NCI-H2171 treated with DMSO at 0.1 percent for 48 hours (cell line): ENCODE measurements around the gene CYP11A1.
A peak's percentile ranks its signal among the peaks of the same experiment; 100 is the strongest.

Experiments
- DNase-seq: peaks from one replicate; lab custom pipeline; 2025; lab: John Stamatoyannopoulos, UW

The CYP11A1 gene

GRCh38 chr15:74320352-74321247 is 46.8 kb downstream of the CYP11A1 start:
- DNase-seq, result peak; percentile 63

- no peak for DNase-seq
These were observed 47.7 kb downstream of the CYP11A1 start for GRCh38 chr15:74319596-74320351.

DNA sequence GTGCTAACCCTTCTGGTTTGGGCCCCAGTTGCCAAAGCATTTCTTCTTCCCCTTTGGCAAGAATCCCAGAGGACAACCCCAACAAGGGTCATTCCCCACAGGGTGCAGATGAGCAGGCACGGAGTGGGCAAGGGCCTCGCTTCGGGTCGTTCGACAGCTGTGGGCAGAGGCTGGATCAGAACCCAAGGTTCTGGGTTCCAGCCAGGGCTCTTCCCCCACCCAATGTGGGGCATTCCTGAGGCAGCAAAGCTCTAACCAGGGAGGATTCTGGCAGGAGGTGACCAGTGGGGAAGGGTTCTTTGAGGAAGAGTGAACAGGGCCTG is 48.3 kb downstream of the CYP11A1 start:
- DNase-seq, result no peak

- peak; percentile 57 for DNase-seq
These were observed 48.9 kb downstream of the CYP11A1 start for GRCh38 chr15:74318376-74319137.

- DNase-seq, result peak; percentile 88
These were observed 49.5 kb downstream of the CYP11A1 start for GRCh38 chr15:74317820-74318375.

- no peak for DNase-seq
These were observed 51.3 kb downstream of the CYP11A1 start for GRCh38 chr15:74316141-74316540.

GRCh38 chr15:74315626-74316025 is 51.8 kb downstream of the CYP11A1 start:
- no peak for DNase-seq

- no peak for DNase-seq
These were observed 52.5 kb downstream of the CYP11A1 start for GRCh38 chr15:74314795-74315438.

- no peak for DNase-seq
These were observed 53.6 kb downstream of the CYP11A1 start for GRCh38 chr15:74313889-74314288.

GRCh38 chr15:74312445-74313007 is 54.9 kb downstream of the CYP11A1 start:
- peak; percentile 98 for DNase-seq

- no peak for DNase-seq
These were observed 55.6 kb downstream of the CYP11A1 start for GRCh38 chr15:74311734-74312444.

GRCh38 chr15:74307827-74308811 is 59.3 kb downstream of the CYP11A1 start:
- peak; percentile 83 for DNase-seq

DNA sequence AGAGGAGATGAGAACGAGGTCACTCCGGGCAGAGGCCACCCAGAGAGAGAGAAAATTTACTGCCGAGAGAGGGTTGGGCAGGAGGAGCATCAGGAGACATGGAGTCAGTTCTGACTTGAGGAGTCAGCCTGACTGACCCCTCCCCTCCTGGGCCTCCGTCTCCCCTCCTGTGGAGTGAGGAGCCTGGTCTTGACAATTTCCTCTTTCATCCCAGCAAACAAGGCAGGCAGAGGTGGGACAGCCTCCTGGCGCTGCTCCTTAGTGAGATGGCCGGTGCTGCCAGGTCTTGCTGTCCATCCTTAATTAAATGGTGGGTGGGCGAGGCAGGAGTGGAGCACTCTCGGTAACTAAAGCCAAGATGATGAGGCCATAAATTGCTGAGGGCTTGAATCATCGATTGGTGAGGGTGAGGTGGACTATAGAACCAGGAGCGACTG is 60.6 kb downstream of the CYP11A1 start:
- DNase-seq, result no peak

DNA sequence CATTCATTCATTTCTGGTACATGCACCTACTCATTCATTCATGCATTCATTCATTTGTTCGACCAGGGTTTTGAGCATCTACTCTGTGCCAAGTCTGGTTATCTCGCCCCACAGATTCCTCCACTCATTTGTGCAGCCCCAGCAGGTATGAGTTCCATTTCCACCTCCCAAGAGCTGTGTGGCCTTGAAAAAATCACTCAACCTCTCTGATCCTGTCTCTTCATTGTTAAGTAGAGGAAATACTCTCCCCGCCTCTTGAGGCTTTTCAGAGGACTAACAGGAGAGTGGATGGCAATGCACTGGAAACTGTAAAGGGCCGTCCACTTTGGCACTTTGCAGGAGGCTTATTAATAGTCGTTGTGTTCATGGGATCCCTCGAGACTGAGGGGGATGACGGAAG is 61.8 kb downstream of the CYP11A1 start:
- DNase-seq, result no peak

DNA sequence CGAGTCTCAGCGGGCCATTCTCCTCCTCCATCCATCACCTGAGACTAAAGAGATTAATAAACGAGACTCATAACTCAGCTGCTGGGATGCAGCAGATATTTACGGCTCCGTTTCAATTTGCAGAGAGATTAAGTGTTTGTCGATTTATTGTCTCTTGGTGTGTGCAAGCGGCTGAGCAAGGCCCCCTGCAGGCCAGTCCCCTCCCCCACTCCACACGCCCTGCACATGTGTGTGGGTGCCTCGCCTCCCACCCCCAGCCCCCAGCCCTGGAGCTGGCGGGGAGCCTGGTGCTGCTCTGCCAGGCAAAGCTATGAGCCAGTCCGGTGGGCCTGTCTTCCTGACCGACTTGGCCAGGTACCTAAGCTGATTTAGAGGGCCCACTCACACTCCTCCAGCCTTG is 63.0 kb downstream of the CYP11A1 start:
- no peak for DNase-seq

GRCh38 chr15:74303741-74304309 is 63.6 kb downstream of the CYP11A1 start:
- no peak for DNase-seq

GRCh38 chr15:74302821-74303359 is 64.6 kb downstream of the CYP11A1 start:
- DNase-seq, result peak; percentile 62

DNA sequence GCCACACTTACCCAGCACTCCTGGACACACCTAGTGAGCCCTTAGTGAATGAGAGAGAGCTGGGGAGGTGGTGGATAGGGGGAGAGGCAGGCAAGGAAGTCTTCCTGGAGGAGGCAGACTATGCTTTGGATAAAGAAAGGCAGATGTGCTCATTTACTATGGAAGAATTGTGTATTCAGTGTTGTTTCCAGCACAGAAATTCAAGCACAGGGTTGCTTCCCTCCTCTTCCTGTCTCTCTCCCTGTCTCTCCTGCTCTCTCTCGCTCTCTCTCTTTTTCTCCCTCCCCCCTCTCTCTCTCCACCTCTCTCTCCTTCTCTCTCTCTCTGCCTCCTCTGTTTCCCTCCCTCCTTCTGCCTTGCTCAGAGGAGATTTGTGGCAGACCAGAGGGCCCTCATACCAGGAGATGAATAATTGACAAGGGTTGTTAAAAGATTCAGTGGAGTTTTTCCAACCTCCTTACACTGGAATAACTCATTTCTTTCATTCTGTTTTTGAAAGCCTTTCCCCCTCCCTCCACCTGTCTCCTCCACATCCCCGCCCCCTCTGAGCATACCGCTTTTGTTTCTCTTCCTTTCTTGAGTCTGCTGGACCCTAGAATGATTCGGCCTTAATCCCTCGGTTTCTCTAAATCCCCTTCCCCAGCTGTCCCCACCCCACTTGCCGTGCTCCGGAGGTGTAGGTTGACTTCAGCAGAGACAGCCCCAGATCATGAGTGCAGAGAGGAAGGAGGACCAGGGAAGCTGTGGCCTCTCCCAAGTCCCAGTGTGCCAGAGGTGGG is 65.7 kb downstream of the CYP11A1 start:
- no peak for DNase-seq
